ENCODE measurements around the gene MAPK8. TPM values are rescaled to one million over a fixed set of nuclear protein-coding genes. Genes with fewer than 3 reads are reported as not detected.
"Not testable (repeated sequence)": the region's sequence is repeated elsewhere in the genome, so short reads cannot be mapped to it uniquely, and the experiment has no call there.

MAPK8 gene
- total RNA-seq, 2 donors from 2014 or later: 32.3 to 43.3 TPM

DNA sequence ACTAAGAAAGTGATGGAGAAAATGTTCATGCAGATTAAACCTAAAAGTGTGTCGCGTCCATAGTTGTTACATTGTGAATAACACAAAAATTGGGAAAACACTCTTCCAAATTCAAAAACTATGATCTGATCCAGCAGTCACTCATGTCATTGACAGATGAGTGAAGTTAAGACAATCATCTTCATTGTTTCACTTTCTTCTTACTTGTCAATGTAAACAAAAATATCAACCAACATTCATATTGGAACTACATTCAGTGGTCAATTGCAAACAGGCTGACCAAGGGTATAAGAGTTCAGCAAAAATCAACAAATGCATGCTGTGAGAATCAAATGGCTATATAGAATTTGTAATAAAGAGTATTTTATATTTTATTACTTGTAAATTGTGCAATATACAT, 33.8 kb upstream of the MAPK8 start:
- TF ChIP-seq, protein P1, sequence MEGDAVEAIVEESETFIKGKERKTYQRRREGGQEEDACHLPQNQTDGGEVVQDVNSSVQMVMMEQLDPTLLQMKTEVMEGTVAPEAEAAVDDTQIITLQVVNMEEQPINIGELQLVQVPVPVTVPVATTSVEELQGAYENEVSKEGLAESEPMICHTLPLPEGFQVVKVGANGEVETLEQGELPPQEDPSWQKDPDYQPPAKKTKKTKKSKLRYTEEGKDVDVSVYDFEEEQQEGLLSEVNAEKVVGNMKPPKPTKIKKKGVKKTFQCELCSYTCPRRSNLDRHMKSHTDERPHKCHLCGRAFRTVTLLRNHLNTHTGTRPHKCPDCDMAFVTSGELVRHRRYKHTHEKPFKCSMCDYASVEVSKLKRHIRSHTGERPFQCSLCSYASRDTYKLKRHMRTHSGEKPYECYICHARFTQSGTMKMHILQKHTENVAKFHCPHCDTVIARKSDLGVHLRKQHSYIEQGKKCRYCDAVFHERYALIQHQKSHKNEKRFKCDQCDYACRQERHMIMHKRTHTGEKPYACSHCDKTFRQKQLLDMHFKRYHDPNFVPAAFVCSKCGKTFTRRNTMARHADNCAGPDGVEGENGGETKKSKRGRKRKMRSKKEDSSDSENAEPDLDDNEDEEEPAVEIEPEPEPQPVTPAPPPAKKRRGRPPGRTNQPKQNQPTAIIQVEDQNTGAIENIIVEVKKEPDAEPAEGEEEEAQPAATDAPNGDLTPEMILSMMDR (IDR thresholded peaks at IDR 0.05): no peak
- Histone ChIP-seq H3K36me3 (no peaks in the 10 kb centered on the region), H3K4me1 (no peaks in the 10 kb centered on the region), H3K27ac (no peak overlapping the region), H3K9me3 (no peaks in the 10 kb centered on the region), H3K9ac (ENCODE audit: low read depth in 2 of 2, low read length in 2 of 2) (no peak overlapping the region), H3K4me3 (no peak overlapping the region), H3K27me3 (no peaks in the 10 kb centered on the region)
- intact Hi-C loops (cut with DNase I): no loop called here
- DNase-seq: no peak

DNA sequence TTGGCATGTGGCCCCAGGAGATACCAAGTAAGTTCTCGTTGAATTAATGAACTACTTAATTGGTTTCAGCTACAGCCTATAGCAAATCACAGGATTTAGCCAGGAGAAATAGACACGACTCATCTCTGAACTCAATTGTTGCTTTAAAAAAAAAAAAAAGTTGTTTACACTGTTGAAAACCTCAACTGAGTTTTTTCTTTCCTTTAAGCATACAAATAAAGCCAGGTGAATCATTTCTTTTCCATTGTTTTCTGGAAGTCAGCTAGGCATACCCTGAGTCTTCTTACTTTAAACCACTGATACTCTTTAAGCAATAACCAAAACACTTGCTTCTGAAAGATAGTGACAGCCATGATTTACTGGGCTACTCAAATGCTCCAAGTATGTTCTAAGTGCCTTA, 32.7 kb upstream of the MAPK8 start:
- Histone ChIP-seq H3K27me3 (no peaks in the 10 kb centered on the region), H3K4me3 (no peak overlapping the region), H3K36me3 (no peaks in the 10 kb centered on the region), H3K27ac (no peak overlapping the region), H3K9me3 (no peaks in the 10 kb centered on the region), H3K4me1 (no peaks in the 10 kb centered on the region), H3K9ac (ENCODE audit: low read depth in 2 of 2, low read length in 2 of 2) (no peak overlapping the region)
- DNase-seq: no peak
- intact Hi-C loops (cut with DNase I): no loop called here
- TF ChIP-seq, protein P1 (IDR thresholded peaks at IDR 0.05): no peak

DNA sequence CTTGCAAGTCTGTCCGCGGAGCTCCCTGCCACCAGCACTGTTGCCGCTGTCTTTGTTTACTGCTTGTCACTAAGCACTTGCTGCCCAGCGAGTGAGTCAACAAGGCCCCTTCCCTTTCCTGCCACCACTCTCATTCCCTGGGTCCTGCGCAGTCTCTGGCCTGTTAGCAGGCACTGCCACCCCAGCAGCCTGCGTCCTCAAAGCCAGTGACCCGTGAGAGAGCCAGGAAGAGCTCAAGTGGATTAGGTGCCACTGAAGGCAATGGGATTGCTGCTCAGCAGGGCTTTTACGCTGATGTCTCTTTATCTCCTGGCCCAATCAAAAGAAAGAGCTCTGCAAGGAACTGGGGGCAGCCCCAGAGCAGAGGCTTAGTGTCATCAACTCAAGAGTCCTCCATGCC, 31.8 kb upstream of the MAPK8 start, which contains the start of gene FRMPD2:
Gene FRMPD2 (minus strand): TSS at position 61 of the 400 bp plus-strand sequence. CDS start 129 bp downstream, outside the sequence.
- H3K9me3 ChIP-seq: no peaks in the 10 kb centered on the region
- no peaks in the 10 kb centered on the region for H3K4me1 ChIP-seq
- no peak within 1 kb of the TSS for H3K27ac ChIP-seq
- intact Hi-C loops (cut with DNase I): no loop called here
- H3K9ac ChIP-seq (ENCODE audit: low read depth in 2 of 2, low read length in 2 of 2): no peak within 1 kb of the TSS
- no peaks in the 10 kb centered on the region for H3K27me3 ChIP-seq
- TF ChIP-seq, protein P1 (IDR thresholded peaks at IDR 0.05): no peak
- no peak for DNase-seq
- H3K36me3 ChIP-seq: no peaks in the 10 kb centered on the region
- no peak within 1 kb of the TSS for H3K4me3 ChIP-seq

DNA sequence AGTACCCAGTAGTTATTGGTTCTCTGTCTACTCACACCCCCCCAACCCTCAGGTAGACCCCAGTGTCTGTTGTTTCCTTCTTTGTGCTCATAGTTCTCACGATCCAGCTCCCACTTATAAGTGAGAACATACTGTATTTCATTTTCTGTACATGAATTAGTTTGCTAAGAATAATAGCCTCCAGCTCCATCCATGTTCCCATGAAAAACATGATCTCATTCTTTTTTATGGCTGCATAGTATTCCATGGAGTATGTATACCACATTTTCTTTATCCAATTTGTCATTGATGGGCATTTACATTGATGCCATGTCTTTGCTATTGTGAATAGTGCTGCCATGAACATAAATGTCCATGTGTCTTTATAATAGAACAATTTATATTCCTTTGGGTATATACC, 29.4 kb upstream of the MAPK8 start:
- H3K9me3 ChIP-seq: no peaks in the 10 kb centered on the region
- DNase-seq: no peak
- TF ChIP-seq, protein P1 (IDR thresholded peaks at IDR 0.05): no peak
- intact Hi-C loops (cut with DNase I): no loop called here
- no peak overlapping the region for H3K9ac ChIP-seq (ENCODE audit: low read depth in 2 of 2, low read length in 2 of 2)
- no peak overlapping the region for H3K27ac ChIP-seq
- H3K4me1 ChIP-seq: no peaks in the 10 kb centered on the region
- no peak overlapping the region for H3K4me3 ChIP-seq
- no peaks in the 10 kb centered on the region for H3K27me3 ChIP-seq
- no peaks in the 10 kb centered on the region for H3K36me3 ChIP-seq

DNA sequence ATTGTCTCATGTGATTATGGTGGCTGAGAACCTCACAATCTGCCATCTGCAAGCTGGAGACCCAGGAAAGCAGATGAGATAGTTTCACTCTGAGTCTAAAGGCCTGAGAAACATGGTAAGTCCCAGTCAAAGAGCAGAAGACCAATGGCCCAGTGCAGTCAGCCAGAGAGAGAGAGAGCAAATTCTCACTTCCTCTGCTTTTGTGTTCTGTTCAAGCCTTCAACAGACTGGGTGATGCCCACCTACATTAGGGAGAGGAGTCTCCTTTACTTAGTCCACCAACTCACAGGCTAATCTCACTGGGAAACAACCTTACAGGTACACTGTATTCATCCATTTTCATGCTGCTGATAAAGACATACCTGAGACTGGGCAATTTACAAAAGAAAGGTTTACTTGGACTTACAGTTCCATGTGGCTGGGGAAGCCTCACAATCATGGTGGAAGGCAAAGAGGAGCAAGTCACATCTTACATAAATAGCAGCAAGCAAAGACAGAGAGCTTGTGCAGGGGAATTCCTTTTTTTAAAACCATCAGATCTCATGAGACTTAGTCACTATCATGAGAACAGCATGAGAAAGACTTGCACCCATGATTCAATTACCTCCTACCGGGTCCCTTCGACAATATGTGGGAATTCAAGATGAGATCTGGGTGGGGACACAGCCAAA, 27.3 kb upstream of the MAPK8 start:
- TF ChIP-seq, protein P1 (IDR thresholded peaks at IDR 0.05): no peak
- Histone ChIP-seq H3K4me1 (no peaks in the 10 kb centered on the region), H3K9ac (ENCODE audit: low read depth in 2 of 2, low read length in 2 of 2) (no peak overlapping the region), H3K9me3 (no peaks in the 10 kb centered on the region), H3K27ac (no peak overlapping the region), H3K36me3 (no peaks in the 10 kb centered on the region), H3K4me3 (no peak overlapping the region), H3K27me3 (no peaks in the 10 kb centered on the region)
- intact Hi-C loops (cut with DNase I): no loop called here
- no peak for DNase-seq

DNA sequence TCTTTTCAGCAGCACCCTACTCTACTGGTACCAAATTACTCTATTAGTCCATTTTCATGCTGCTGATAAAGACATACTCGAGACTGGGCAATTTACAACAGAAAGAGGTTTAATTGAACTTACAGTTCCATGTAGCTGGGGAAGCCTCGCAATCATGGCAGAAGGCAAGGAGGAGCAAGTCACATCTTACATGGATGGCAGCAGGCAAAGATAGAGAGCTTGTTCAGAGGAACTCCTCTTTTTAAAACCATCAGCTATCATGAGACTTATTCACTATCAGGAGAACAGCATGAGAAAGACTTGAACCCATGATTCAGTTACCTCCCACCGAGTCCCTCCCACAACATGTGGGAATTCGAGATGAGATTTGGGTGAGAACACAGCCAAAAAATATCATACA, 24.8 kb upstream of the MAPK8 start:
- H3K9me3 ChIP-seq; intact Hi-C loops (cut with DNase I); H3K27ac ChIP-seq; H3K4me1 ChIP-seq; H3K36me3 ChIP-seq; H3K27me3 ChIP-seq; H3K9ac ChIP-seq (ENCODE audit: low read depth in 2 of 2, low read length in 2 of 2); DNase-seq; H3K4me3 ChIP-seq: not testable (repeated sequence)
